ENCODE results near the gene TCF25.

Gene TCF25

GRCh38 chr16:89906140-89907025, 33.0 kb downstream of the TCF25 start:
- no peak overlapping the region for H2AFZ ChIP-seq (ENCODE audit: low read length, unreplicated experiment)
- peaks cover 6% of the 10 kb centered on the region for H3K4me1 ChIP-seq (ENCODE audit: control insufficient read depth, insufficient read depth, low read length, unreplicated experiment)
- peaks cover 22% of the 10 kb centered on the region; the same call in 1 of the 2 replicates for H3K36me3 ChIP-seq (ENCODE audit: insufficient read depth, low read length)
- H3K27me3 ChIP-seq (ENCODE audit: insufficient read depth, low read length), result no peaks in the 10 kb centered on the region
- no peak overlapping the region for H3K4me3 ChIP-seq (ENCODE audit: low read depth, low read length)
- no peaks in the 10 kb centered on the region for H3K79me2 ChIP-seq (ENCODE audit: control insufficient read depth, insufficient read depth, low read length, unreplicated experiment)
- H3K27ac ChIP-seq (ENCODE audit: low read depth, low read length), result no peak overlapping the region

- Histone ChIP-seq H3K4me3 (ENCODE audit: low read depth, low read length) (no peak overlapping the region), H3K79me2 (ENCODE audit: control insufficient read depth, insufficient read depth, low read length, unreplicated experiment) (no peaks in the 10 kb centered on the region), H3K36me3 (ENCODE audit: insufficient read depth, low read length) (peaks cover 22% of the 10 kb centered on the region; the same call in 1 of the 2 replicates), H3K27me3 (ENCODE audit: insufficient read depth, low read length) (no peaks in the 10 kb centered on the region), H2AFZ (ENCODE audit: low read length, unreplicated experiment) (no peak overlapping the region), H3K27ac (ENCODE audit: low read depth, low read length) (no peak overlapping the region), H3K4me1 (ENCODE audit: control insufficient read depth, insufficient read depth, low read length, unreplicated experiment) (peaks cover 6% of the 10 kb centered on the region)
Observed at GRCh38 chr16:89907055-89907814, 33.8 kb downstream of the TCF25 start.

DNA sequence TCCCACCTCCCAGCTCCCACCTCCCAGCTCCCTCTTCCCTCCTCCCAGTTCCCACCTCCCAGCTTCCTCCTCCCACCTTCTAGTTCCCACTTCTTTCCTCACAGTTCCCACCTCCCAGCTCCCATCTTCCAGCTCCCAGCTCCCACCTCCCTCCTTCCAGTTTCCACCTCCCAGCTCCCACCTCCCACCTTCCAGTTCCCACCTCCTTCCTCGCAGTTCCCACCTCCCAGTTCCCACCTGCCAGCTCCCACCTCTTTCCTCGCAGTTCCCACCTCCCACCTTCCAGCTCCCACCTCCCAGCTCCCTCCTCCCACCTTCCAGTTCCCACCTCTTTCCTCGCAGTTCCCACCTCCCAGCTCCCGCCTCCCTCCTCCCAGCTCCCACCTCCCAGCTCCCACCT, 34.8 kb downstream of the TCF25 start:
- H3K4me1 ChIP-seq (ENCODE audit: control insufficient read depth, insufficient read depth, low read length, unreplicated experiment), result peaks cover 6% of the 10 kb centered on the region
- H3K27ac ChIP-seq (ENCODE audit: low read depth, low read length), result no peak overlapping the region
- peaks cover 23% of the 10 kb centered on the region; the same call in 1 of the 2 replicates for H3K36me3 ChIP-seq (ENCODE audit: insufficient read depth, low read length)
- H3K27me3 ChIP-seq (ENCODE audit: insufficient read depth, low read length), result no peaks in the 10 kb centered on the region
- no peak overlapping the region for H3K4me3 ChIP-seq (ENCODE audit: low read depth, low read length)
- H3K79me2 ChIP-seq (ENCODE audit: control insufficient read depth, insufficient read depth, low read length, unreplicated experiment), result no peaks in the 10 kb centered on the region
- H2AFZ ChIP-seq (ENCODE audit: low read length, unreplicated experiment), result no peak overlapping the region

GRCh38 chr16:89909777-89910716, 36.7 kb downstream of the TCF25 start:
- Histone ChIP-seq H3K79me2 (ENCODE audit: control insufficient read depth, insufficient read depth, low read length, unreplicated experiment) (no peaks in the 10 kb centered on the region), H3K36me3 (ENCODE audit: insufficient read depth, low read length) (peaks cover 28% of the 10 kb centered on the region; the same call in 1 of the 2 replicates), H2AFZ (ENCODE audit: low read length, unreplicated experiment) (no peak overlapping the region), H3K4me3 (ENCODE audit: low read depth, low read length) (no peak overlapping the region), H3K27me3 (ENCODE audit: insufficient read depth, low read length) (no peaks in the 10 kb centered on the region), H3K27ac (ENCODE audit: low read depth, low read length) (no peak overlapping the region), H3K4me1 (ENCODE audit: control insufficient read depth, insufficient read depth, low read length, unreplicated experiment) (peaks cover 6% of the 10 kb centered on the region)

GRCh38 chr16:89910717-89911354, 37.4 kb downstream of the TCF25 start:
- Histone ChIP-seq H3K27ac (ENCODE audit: low read depth, low read length) (no peak overlapping the region), H3K27me3 (ENCODE audit: insufficient read depth, low read length) (no peaks in the 10 kb centered on the region), H3K4me1 (ENCODE audit: control insufficient read depth, insufficient read depth, low read length, unreplicated experiment) (no peaks in the 10 kb centered on the region), H3K79me2 (ENCODE audit: control insufficient read depth, insufficient read depth, low read length, unreplicated experiment) (no peaks in the 10 kb centered on the region), H3K36me3 (ENCODE audit: insufficient read depth, low read length) (peaks cover 23% of the 10 kb centered on the region; the same call in 1 of the 2 replicates), H2AFZ (ENCODE audit: low read length, unreplicated experiment) (no peak overlapping the region), H3K4me3 (ENCODE audit: low read depth, low read length) (no peak overlapping the region)

GRCh38 chr16:89911375-89911774, 38.0 kb downstream of the TCF25 start:
- Histone ChIP-seq H3K79me2 (ENCODE audit: control insufficient read depth, insufficient read depth, low read length, unreplicated experiment) (no peaks in the 10 kb centered on the region), H3K36me3 (ENCODE audit: insufficient read depth, low read length) (peaks cover 19% of the 10 kb centered on the region; the same call in 1 of the 2 replicates), H3K4me3 (ENCODE audit: low read depth, low read length) (no peak overlapping the region), H2AFZ (ENCODE audit: low read length, unreplicated experiment) (no peak overlapping the region), H3K27ac (ENCODE audit: low read depth, low read length) (no peak overlapping the region), H3K27me3 (ENCODE audit: insufficient read depth, low read length) (no peaks in the 10 kb centered on the region), H3K4me1 (ENCODE audit: control insufficient read depth, insufficient read depth, low read length, unreplicated experiment) (no peaks in the 10 kb centered on the region)

GRCh38 chr16:89912143-89912542, 38.8 kb downstream of the TCF25 start:
- Histone ChIP-seq H2AFZ (ENCODE audit: low read length, unreplicated experiment) (no peak overlapping the region), H3K79me2 (ENCODE audit: control insufficient read depth, insufficient read depth, low read length, unreplicated experiment) (no peaks in the 10 kb centered on the region), H3K27me3 (ENCODE audit: insufficient read depth, low read length) (no peaks in the 10 kb centered on the region), H3K4me3 (ENCODE audit: low read depth, low read length) (no peak overlapping the region), H3K36me3 (ENCODE audit: insufficient read depth, low read length) (peaks cover 12% of the 10 kb centered on the region; the same call in 1 of the 2 replicates), H3K4me1 (ENCODE audit: control insufficient read depth, insufficient read depth, low read length, unreplicated experiment) (no peaks in the 10 kb centered on the region), H3K27ac (ENCODE audit: low read depth, low read length) (no peak overlapping the region)

GRCh38 chr16:89912627-89913026, 39.2 kb downstream of the TCF25 start:
- no peaks in the 10 kb centered on the region for H3K79me2 ChIP-seq (ENCODE audit: control insufficient read depth, insufficient read depth, low read length, unreplicated experiment)
- no peak overlapping the region for H3K4me3 ChIP-seq (ENCODE audit: low read depth, low read length)
- H3K36me3 ChIP-seq (ENCODE audit: insufficient read depth, low read length), result peaks cover 11% of the 10 kb centered on the region; the same call in 1 of the 2 replicates
- no peak overlapping the region for H3K27ac ChIP-seq (ENCODE audit: low read depth, low read length)
- no peaks in the 10 kb centered on the region for H3K27me3 ChIP-seq (ENCODE audit: insufficient read depth, low read length)
- no peaks in the 10 kb centered on the region for H3K4me1 ChIP-seq (ENCODE audit: control insufficient read depth, insufficient read depth, low read length, unreplicated experiment)
- H2AFZ ChIP-seq (ENCODE audit: low read length, unreplicated experiment), result no peak overlapping the region

GRCh38 chr16:89913408-89914387, 40.3 kb downstream of the TCF25 start:
- no peaks in the 10 kb centered on the region for H3K27me3 ChIP-seq (ENCODE audit: insufficient read depth, low read length)
- peaks cover 6% of the 10 kb centered on the region; the same call in 1 of the 2 replicates for H3K36me3 ChIP-seq (ENCODE audit: insufficient read depth, low read length)
- H3K79me2 ChIP-seq (ENCODE audit: control insufficient read depth, insufficient read depth, low read length, unreplicated experiment), result no peaks in the 10 kb centered on the region
- no peak overlapping the region for H3K27ac ChIP-seq (ENCODE audit: low read depth, low read length)
- peaks cover 8% of the 10 kb centered on the region for H3K4me1 ChIP-seq (ENCODE audit: control insufficient read depth, insufficient read depth, low read length, unreplicated experiment)
- H3K4me3 ChIP-seq (ENCODE audit: low read depth, low read length), result no peak overlapping the region
- H2AFZ ChIP-seq (ENCODE audit: low read length, unreplicated experiment), result no peak overlapping the region

Measured in ACC112 (cell line).